ENCODE results near the gene WDR7. TPM values are rescaled to one million over a fixed set of nuclear protein-coding genes. Genes with fewer than 3 reads are reported as not detected.

The WDR7 gene
- total RNA-seq, 4 donors from 2014 or later, result 23.1 to 48.6 (median 30.3) TPM

GRCh38 chr18:57048859-57049258 is 397.7 kb downstream of the WDR7 start:
- no peak for DNase-seq (ENCODE audit: extremely low spot score)
- Histone ChIP-seq H3K4me1 (no peaks in the 10 kb centered on the region), H3K36me3 (no peaks in the 10 kb centered on the region), H3K27ac (replicated peaks in 1 of 4) (no peak overlapping the region), H3K9me3 (peaks cover 0 to 14% (median 7%) of the 10 kb centered on the region in 4 donors), H3K4me3 (no peak overlapping the region), H3K27me3 (no peaks in the 10 kb centered on the region)
- intact Hi-C loops (cut with DNase I), result loop anchor here (10.0 kb wide), 1 partner anchor 446 kb away; no protein-coding TSS in a partner anchor
- 50% methylated on average over 6 of the region's 9 CpGs for WGBS
- no peak for TF ChIP-seq CTCF (IDR thresholded peaks at IDR 0.05)
- no peak for TF ChIP-seq EP300 (IDR thresholded peaks at IDR 0.05)
- no peak for TF ChIP-seq POLR2A (IDR thresholded peaks at IDR 0.05; ENCODE audit: low read depth)
- no peak for TF ChIP-seq POLR2AphosphoS5 (IDR thresholded peaks at IDR 0.05)

- intact Hi-C loops (cut with DNase I), result no loop called here
- no peak for DNase-seq (ENCODE audit: extremely low spot score)
- peaks cover 0 to 14% (median 6%) of the 10 kb centered on the region in 4 donors for H3K9me3 ChIP-seq
- no peaks in the 10 kb centered on the region for H3K27me3 ChIP-seq
- H3K36me3 ChIP-seq, result no peaks in the 10 kb centered on the region
- H3K4me3 ChIP-seq, result no peak overlapping the region
- H3K4me1 ChIP-seq, result no peaks in the 10 kb centered on the region
- 77% methylated on average over 6 of the region's 6 CpGs for whole genome bisulfite sequencing
- H3K27ac ChIP-seq (replicated peaks in 1 of 4), result no peak overlapping the region
- no peak for TF ChIP-seq POLR2A (IDR thresholded peaks at IDR 0.05; ENCODE audit: low read depth)
- no peak for TF ChIP-seq EP300 (IDR thresholded peaks at IDR 0.05)
- no peak for TF ChIP-seq CTCF (IDR thresholded peaks at IDR 0.05)
- no peak for TF ChIP-seq POLR2AphosphoS5 (IDR thresholded peaks at IDR 0.05)
These were observed 399.3 kb downstream of the WDR7 start for GRCh38 chr18:57050310-57050949.

- WGBS, result 10% methylated on average over 3 of the region's 3 CpGs
- intact Hi-C loops (cut with DNase I), result no loop called here
- H3K27me3 ChIP-seq, result no peaks in the 10 kb centered on the region
- H3K4me1 ChIP-seq, result no peaks in the 10 kb centered on the region
- H3K36me3 ChIP-seq, result no peaks in the 10 kb centered on the region
- H3K27ac ChIP-seq (replicated peaks in 1 of 4), result no peak overlapping the region
- TF ChIP-seq EP300 (IDR thresholded peaks at IDR 0.05) (no peak), CTCF (IDR thresholded peaks at IDR 0.05) (no peak), POLR2AphosphoS5 (IDR thresholded peaks at IDR 0.05) (no peak), POLR2A (IDR thresholded peaks at IDR 0.05; ENCODE audit: low read depth) (no peak)
- no peak overlapping the region for H3K4me3 ChIP-seq
- no peak for DNase-seq (ENCODE audit: extremely low spot score)
- peaks cover 0 to 8% (median 1%) of the 10 kb centered on the region in 4 donors for H3K9me3 ChIP-seq
These were observed 400.0 kb downstream of the WDR7 start for GRCh38 chr18:57051021-57051656.

GRCh38 chr18:57051657-57052044 is 400.5 kb downstream of the WDR7 start:
- H3K4me1 ChIP-seq, result no peaks in the 10 kb centered on the region
- intact Hi-C loops (cut with DNase I), result no loop called here
- H3K27ac ChIP-seq (replicated peaks in 1 of 4), result no peak overlapping the region

More at GRCh38 chr18:57051657-57052044, 400.5 kb downstream of the WDR7 start:
- WGBS, result 92% methylated on average over 2 of the region's 4 CpGs
- Histone ChIP-seq H3K4me3 (no peak overlapping the region), H3K36me3 (no peaks in the 10 kb centered on the region), H3K9me3 (peaks cover 0 to 3% (median 0%) of the 10 kb centered on the region in 4 donors), H3K27me3 (no peaks in the 10 kb centered on the region)
- no peak for DNase-seq (ENCODE audit: extremely low spot score)
- TF ChIP-seq POLR2A (IDR thresholded peaks at IDR 0.05; ENCODE audit: low read depth), result no peak
- TF ChIP-seq EP300 (IDR thresholded peaks at IDR 0.05), result no peak
- TF ChIP-seq CTCF (IDR thresholded peaks at IDR 0.05), result no peak
- TF ChIP-seq POLR2AphosphoS5 (IDR thresholded peaks at IDR 0.05), result no peak
